NCI-H2081 treated with DMSO at 0.1 percent for 48 hours (cell line): ENCODE measurements around the gene VPS33B.
"Not testable (repeated sequence)": the region's sequence is repeated elsewhere in the genome, so short reads cannot be mapped to it uniquely, and the experiment has no call there.

Experiments
- DNase-seq: peaks from one replicate; lab custom pipeline; 2025; lab: John Stamatoyannopoulos, UW

Gene VPS33B

GRCh38 chr15:91022075-91022831 lies at the start of gene VPS33B:
Gene VPS33B, minus strand, starts transcription at chr15:91022594. Its CDS starts 345 bp downstream, at chr15:91022249.
- DNase-seq: peak; percentile 66

- no peak for DNase-seq
These were observed 49.8 kb upstream of the VPS33B start for GRCh38 chr15:91072161-91072560.

DNA sequence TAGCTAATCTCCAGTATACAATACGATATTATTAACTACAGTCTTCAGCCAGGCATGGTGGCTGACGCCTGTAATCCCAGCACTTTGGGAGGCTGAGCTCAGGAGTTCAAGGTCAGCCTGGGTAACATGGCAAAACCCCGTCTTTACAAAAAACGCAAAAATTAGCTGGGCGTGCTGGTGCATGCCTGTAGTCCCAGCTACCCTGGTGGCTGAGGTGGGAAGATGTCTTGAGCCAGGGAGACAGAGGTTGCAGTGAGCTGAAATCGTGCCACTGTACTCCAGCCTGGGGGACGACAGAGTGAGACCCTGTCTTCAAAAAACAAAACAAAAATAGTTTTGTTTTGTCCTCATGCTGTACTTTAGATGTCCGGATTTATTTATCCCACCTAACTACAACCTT lies 48.5 kb upstream of the VPS33B start:
- DNase-seq: no peak

DNA sequence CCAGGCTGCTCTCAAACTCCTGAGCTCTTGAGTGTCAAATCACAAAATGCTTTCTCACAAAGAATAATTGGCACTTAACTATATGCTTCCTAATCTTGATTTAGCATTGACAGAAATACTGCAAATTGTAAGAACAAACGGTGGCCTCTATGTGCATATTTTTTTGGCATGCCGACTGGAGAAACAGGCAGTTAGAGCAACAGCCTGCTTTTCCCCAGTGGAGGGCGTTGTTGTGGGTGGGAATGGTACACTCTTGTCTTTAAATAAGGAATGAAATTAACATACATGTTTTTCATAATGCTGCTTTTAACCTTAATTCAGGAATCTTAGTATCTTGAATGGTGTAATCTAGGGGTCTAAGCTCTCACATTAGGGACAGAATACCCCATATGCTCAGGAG lies 46.6 kb upstream of the VPS33B start:
- DNase-seq: no peak

DNA sequence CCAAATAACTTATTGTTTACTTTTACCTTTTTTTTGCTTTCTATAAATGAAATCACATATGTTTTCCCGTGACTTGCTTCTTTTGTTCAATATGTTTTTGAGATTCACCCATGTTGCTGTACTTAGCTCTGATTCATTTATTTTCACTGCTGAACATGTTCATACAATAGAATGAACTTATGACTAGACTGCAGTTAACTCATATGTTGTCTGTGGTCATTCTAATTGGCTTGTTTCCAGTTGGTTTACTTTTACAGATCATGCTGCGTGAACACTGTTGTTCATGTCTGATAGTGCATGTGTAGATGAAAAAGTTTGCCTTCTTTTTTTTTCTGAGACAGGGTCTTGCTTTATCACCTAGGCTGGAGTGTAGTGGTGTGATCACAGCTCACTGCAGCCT lies 46.0 kb upstream of the VPS33B start:
- no peak for DNase-seq

DNA sequence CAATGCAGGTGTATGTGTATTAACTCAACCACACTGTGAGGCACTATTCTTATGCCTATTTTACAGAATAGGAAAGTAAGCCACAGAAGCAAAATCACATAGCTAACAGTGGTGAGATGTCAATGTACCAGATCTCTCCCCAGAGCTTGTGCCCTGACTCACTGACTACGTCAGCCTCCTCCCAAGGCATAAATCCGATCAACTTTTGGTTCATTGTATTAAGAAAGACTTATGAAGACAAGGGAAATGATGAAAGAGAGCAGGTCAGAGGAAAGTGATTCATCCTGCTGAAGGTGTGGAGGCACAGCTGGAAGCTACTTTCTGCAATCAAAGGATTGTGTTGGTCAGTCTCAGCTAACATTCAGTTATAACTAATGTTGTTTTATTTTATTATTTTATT lies 44.6 kb upstream of the VPS33B start:
- DNase-seq: no peak

- DNase-seq: no peak
These were observed 43.1 kb upstream of the VPS33B start for GRCh38 chr15:91065505-91065904.

DNA sequence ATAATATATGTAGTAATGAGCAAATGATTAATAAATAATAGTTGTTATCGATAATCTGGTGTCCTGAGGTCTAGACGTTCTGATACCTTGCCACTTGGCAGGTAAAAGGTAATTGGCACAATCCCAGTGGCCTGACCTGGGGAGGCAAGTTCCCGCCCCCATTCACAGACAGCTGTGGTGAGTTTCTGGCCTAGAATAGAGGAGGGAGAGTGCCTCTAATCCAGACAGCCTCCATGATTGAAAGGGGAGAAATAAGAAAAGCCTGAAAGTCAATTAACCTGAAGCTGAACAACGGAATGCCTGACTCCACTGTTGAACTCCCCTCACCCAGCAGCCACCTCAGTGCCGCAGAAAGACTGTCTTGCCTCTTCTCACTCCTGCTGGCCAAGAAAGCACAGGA lies 39.6 kb upstream of the VPS33B start:
- DNase-seq: no peak

DNA sequence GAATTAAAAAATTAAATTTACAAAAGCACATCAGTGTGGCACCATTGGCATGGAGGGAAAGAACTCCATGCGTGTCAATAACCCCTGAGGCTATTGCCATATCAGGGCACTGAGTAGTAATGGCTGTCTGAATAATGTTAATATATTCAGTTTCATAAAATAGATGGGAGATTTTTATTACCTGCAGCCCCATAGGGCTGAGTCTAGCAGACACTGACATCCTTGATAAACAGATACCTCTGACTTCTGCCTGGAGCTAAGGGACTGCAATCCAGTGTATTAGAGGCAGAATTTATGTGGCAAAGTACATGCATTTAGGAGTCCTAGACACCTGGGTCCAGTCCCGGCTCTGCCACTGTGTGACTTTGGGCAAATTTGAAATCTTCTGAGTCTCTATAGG lies 38.8 kb upstream of the VPS33B start:
- no peak for DNase-seq

- DNase-seq: peak; percentile 57
These were observed 33.3 kb upstream of the VPS33B start for GRCh38 chr15:91055548-91056331.

- no peak for DNase-seq
These were observed 32.4 kb upstream of the VPS33B start for GRCh38 chr15:91054816-91055215.

DNA sequence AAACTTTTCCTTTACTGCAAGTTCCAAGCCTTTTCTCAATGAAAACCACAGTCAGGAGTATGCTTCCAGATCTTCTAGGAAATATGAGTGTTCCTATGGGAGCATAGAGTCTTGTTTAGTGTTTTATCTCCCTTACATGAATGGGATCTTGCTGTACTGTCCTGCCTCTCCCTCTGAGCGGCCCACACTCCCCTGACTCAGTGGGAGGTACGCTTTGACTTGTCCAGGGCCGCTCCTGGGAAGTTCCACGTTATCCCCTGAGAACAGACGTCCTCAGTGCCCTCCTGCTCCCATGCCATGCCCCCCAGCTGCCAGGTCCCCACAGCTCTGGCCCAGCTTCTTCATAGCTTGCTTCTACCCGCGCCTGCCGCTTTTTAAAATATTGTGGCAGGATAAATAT lies 28.9 kb upstream of the VPS33B start:
- no peak for DNase-seq

- no peak for DNase-seq
These were observed 27.7 kb upstream of the VPS33B start for GRCh38 chr15:91050128-91050455.

DNA sequence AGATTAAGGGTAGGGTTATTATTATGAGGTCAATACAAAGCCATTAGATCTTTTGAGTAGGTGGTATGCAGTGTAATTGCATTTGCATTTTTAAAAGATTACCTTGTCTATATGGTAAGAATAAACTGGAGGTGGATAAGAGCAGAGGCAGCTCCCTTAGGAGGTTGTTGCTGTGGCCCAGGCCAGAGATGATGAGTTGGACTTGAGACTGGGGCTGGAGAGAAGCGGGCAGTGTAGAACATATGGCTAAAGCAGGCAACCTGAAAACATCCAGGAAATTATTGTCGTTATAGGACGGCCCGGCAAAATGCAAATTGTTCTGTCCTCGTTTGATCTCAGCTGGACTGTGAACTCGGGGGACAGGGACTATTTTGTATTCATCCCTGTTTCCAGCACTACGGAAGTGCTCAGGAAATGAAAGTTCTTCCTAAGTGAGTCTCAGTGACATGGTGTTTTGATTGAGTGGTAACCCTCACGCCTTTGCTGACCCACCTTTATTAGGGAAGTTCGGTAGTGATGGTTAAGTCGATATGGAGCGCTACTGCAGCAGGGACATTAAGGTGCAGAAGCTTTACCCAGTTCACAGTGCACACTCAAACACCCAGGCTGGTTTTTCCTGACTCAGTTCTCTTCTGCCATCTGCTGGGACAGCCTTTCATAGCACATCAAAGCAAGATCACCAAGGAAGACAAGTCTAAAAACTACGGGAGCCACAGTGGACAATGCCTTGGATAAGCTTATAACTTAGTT lies 27.2 kb upstream of the VPS33B start:
- DNase-seq: peak; percentile 17

GRCh38 chr15:91047545-91048199 lies 25.3 kb upstream of the VPS33B start:
- DNase-seq: no peak

- DNase-seq: not testable (repeated sequence)
These were observed 23.7 kb upstream of the VPS33B start for GRCh38 chr15:91046056-91046455.

- no peak for DNase-seq
These were observed 22.7 kb upstream of the VPS33B start for GRCh38 chr15:91045065-91045464.

- DNase-seq: no peak
These were observed 20.9 kb upstream of the VPS33B start for GRCh38 chr15:91043202-91043874.

- no peak for DNase-seq
These were observed 18.5 kb upstream of the VPS33B start for GRCh38 chr15:91040856-91041255.

DNA sequence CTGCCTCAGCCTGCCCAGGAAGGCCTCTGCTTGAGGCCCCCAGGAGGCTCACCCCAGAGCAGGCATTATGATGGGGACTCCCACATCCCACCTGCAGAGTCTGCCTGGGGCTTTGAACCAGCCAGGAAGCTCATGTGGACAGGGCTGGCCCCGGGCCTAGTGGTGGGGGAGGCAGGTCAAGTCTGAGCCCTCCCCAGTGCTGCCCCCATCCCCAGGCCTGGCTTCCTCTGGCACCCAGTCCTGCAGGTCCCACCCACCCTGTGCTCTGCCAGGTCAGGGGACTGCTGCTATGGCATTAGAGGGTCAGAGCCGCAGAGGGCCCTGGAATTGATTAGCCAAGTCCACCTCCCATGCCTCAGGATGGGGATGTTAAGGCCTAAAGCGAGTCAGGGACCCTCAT lies 17.6 kb upstream of the VPS33B start:
- DNase-seq: no peak

DNA sequence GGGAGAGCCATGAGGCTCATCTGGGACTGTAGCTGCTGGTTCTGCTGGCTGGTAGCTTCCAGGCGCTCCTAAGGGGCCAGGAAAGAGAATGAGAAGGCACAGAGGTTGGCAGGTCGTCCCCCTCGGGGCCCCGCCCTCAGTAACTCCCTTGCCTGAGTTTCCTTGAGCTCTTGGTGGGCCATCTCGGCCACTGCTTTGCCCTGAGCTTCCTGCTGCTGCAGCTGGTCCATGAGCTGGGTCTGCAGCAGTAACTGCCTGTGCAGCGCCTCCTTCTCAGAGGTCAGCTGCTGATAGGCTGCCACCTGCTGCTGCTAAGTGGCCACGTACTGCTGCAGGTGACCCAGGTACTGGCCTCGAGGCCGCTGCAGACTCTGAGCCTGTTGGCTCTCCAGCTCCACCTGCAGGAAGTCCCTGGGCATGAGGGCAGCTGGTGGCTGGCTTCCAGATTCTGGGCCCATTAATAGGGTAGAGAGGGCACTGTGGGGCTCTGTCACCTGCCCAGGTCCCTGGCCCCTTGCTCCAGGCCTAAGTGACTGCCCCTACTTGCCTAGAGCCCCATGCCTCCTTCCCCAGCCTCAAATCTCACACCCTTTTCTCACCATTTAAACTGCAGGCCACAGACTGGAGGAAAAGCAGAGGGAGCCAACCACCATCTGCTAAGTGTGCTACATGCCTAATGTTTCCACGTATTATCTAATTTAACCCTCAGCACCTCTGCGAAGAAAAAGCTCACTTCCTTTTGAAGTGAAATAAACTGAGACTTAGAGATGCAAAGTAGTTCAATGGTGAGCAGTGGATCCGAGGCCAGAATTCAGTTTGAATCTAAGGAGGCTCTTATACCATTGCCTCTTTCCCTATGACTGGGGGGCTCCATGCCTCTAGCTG lies 10.8 kb upstream of the VPS33B start:
- DNase-seq: peak; percentile 11
